NCI-H2196 (cell line): ENCODE measurements around the gene ZDHHC14.

Source experiments
- DNase-seq: peaks from one replicate; lab custom pipeline; 2025; ENCODE audit not compliant: unreplicated experiment; lab: John Stamatoyannopoulos, UW

Gene ZDHHC14

DNA sequence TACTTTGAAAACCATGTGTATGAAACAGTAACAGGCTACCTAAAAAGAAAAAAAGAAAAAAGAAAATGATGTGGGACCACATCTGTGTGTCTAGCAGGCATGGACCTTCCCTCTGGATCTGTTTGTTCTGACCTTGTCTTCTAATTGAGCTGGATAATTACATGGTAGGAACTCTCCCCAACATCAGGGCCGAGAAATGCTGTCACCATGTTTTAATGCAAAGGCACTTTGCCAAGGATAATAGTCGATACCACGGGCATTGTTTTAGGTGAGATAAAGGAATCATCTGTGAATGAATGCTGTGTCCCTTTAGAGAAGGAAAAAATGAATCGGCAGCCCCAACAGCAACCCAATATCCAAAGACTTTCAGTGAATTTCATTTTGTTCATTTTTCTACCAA lies 149.1 kb downstream of the ZDHHC14 start:
- DNase-seq = no peak

DNA sequence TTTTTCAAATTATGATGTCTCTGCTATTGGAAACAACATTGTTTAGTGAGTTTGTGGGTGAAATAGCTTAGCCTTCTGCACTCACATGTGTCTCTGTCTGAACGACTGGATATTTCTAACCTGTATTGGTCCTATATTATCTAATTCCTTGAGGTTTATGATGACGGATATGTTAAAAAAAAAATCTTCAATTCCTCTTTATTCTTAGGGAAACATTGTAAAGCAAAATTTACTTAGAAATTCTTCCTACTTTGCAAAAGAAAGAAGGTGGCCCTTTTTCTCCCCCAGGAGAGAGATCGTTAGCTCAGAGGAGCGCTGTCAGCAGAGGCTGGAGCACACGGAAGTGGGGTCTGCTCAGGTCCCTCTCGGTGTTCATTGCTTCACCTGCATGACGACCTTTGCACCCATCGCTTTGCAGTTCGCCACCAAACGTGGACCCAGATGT lies 149.8 kb downstream of the ZDHHC14 start:
- DNase-seq = no peak

DNA sequence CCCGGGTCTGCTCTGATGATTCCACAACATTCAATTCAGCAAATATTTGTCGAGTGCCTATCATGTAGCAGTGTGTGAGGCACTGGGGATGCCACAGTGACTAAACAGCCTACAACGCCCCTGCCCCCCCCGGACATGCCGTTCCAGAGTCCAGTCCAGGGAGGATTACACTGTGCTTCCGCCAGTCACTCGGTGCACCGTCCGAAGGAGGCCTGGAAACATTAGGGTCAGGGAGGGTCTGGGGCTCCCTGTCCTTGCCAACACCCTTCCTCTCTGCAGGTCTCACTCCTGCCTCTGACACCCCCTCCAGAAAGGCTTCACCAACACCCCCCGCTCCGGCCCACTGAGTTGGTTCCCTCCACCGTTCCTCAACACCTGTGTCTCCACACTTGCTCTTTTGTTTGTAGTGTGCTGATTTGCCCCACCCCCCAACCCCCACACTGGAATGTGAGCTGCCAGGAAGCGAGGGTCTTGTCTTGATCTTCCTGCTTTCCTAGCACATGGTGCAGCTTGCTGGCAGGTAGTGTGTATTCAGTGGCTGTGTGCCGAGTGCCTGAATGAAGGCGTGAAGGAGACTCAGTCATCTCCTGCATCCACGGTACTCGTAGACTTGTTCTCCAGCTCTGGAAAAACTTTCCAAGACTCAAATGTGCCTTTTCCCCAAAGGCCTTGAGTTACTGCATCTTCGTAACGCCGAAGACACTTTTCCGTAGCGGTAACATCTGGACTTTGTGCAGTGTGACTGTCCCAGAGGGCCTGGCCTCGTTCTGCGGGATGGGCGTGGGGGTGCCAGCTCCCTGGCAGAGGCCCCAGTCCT lies 150.4 kb downstream of the ZDHHC14 start:
- DNase-seq = no peak

DNA sequence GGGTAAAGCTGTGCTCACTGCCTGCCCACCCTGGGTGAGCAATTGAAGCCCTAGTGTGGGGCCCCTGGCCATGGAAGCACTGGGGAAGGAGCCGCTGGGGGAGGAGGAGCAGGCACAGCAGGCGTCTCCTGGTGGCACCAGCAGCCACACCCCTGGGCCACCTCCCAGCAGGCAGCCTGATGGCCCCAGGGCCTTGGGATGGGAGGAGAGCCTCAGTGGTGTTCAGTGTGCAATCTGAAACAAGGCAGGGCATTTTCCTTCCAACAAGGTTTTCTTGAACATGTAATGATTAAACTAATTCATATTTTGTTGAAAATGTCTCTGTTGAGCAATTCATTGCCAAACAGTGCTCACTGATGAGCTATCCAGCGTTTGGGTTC lies 151.0 kb downstream of the ZDHHC14 start:
- DNase-seq = no peak

DNA sequence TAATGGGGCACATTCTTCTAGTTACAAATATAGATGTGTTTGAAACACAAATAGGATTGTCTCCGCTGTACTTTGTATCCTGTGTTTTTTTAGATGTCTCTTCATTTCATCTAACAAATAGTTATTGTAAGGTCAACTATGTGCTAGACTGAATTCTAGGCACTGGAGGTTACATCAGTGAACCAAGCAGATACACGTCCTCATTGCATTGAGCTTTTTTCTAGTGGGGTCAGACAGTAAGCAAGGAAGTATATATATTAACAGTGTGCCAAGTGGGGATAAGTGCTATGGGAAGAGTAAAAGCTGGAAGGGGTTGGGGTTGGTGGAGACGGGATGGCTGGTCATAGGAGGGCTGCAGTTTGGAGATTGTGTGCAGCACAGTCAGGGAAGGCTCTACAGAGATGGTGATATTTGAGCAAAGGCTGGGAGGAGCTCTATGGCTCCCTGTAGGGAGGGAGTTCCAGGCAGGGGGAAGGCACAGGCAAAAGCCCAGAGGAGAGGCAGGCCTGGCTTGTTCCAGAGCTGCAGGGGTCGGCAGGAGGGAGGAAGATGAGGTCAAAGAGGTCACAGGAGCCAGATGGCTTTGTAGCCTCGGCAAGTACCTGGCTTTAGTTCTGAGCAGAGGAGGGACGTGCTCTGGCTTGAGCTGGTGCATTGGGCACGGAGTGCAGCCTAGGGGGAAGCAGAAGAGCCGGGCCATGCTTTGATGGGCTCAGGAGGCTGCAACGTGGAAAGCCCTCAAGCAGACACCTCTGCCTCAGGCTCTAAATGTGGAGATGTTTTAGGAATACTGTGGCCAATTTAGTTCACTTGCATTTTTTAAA lies 152.3 kb downstream of the ZDHHC14 start:
- DNase-seq = no peak

DNA sequence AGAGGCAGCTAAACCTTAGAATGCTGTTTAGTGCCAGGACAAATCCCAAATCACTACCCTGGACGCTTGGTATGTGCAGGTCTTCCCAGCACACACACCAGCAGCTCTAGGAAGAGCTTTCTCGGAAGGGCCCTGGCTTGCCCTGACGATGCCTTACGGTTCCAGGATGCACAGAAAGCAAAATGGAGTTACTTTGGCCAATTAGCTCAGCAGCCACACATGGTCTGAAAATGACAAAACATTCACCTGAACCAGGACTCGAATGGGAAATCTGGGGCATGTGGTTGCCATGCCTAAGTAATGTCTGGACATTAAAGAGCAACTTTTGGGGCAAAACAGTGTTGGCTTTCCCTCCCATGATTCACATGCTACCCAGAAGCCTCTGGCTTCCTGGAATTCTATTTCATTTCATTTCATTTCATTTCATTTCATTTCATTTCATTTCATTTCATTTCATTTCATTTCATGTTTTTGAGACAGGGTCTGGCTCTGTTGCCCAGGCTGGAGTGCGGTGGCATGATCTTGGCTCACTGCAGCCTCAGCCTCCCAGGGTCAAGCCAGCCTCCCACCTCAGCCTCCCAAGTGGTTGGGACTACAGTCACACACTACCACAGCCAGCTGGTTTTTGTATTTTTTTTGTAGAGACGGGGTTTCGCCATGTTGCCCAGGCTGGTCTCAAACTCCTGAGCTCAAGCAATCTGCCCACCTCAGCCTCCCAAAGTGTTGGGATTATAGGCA lies 153.3 kb downstream of the ZDHHC14 start:
- no peak for DNase-seq

DNA sequence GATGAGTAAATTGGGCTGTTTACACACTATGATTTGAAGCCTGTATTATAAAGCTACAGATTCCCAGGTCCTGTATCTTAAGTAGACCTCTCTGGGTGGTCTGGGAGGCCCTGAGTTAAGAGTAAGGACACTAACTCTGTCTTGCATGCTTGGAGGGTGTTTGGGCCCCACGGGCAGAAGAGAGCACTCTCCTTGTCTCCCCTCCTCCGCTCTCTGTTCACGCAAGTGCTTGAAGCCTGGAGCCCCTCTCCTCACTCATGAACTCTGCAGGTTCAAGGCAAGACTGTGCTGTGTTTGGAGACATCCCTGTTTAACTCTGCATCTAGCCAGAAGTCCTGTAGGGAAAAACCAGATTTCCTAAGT lies 154.0 kb downstream of the ZDHHC14 start:
- no peak for DNase-seq

DNA sequence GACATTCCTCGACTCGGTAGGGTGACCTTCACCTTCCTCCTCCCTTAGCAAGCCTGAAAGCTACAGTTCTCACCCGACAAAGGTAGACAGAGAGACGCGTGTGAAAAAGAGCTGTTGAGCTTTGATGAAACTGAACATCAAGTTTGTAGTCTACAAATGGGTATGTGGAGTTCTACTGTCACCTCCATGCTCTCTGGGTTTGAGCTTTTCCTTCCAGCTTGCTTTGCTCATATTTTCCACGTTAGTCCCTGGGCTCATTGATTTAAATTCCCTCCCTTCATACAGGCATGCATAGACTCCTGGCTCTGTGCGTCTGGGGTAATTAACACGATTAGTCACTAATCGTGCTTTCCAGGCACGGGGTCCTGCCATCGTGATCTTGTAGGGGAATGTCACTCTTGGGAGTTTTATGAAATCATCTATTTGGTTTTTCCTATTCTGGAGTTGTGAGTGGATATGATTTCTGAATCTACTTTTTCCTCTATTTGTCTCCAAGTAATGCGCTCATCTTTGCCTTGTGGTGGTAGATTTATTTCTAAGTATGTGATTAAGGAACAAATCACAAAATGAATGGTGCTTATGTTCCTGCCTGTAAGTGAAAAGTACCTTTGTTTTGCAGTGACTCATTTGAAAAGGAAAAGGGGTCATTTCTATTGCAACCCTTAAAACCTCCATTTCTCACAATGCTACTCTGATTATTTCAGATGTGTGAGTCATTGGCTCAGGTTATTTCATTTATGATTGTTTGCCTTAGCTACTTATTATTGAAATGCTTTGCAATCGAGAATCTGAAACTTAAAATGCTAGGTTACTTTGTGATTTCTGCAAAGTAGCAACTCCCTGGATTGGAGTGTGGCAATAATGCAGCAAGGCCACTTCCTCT lies 154.6 kb downstream of the ZDHHC14 start:
- no peak for DNase-seq

DNA sequence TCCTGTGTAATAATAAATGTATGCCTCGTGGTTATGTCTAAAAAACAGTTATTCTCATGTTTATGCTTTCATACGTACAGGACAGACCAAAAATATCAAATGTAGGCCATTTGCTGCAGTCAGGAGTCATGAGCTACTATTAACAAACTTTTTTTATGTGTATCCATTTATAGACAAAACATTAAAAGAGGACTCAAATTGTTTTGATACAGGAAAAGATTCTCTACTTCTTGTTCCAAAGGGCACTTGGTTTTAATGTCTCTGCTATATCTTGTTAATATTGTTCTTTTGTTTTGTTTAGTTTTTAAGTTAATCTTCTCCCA lies 155.2 kb downstream of the ZDHHC14 start:
- no peak for DNase-seq

DNA sequence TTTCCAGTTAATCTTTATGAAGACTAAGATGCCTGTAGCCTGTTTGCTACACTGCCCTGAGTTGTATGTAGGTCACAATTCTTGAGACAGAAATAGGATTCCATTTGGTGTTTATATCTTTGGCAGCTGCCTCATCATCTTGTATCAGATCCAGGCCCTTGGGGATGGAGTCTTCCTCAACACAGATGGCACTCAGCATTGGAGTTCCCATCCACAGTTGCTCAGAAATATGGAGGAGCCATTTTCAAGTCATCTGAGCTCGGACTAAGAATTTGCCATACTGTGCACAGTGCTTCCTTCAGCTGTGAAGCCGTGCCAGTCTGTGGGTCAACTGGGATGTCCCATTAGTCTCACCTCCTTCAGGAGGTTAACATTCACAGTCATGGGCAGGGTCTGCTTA lies 156.6 kb downstream of the ZDHHC14 start:
- DNase-seq = no peak

DNA sequence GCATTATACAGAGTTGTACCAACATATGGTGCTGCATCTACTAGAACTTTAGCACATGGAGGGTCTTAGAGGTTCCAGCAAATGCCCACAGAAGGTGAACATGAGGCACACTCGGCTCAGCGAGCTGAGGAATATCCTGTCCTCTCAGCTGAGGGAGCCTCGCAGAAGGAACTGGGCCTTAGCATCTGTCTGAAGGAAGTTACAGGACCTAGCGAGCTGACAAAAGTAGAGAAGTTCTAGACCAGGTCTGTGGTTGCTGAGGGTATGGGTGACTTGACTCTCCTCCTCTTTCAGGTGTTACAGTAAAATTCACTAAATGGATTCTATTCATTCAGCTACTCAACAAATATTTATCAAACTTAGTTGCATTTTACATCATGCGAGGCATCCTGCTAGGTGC lies 157.2 kb downstream of the ZDHHC14 start:
- DNase-seq = no peak

DNA sequence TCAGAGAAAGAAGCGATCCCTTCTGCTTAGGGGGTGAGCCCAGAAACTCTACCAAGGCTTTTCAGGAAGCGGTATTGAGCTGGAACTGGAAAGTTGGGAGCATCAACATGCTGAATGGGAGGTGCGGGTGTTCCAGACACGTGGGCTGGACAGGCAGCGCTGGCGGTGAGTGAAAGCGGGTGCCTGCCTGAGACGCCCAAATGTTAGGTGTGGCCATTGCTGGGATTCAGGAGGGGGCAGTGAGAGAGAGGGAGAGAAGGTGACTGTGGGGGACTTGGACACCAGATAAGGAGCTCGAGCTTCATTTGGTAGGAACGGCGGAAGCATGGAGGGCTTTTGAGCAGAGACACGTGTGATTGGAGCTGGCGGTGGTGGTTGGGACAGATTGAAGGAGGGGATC lies 157.7 kb downstream of the ZDHHC14 start:
- DNase-seq = no peak

DNA sequence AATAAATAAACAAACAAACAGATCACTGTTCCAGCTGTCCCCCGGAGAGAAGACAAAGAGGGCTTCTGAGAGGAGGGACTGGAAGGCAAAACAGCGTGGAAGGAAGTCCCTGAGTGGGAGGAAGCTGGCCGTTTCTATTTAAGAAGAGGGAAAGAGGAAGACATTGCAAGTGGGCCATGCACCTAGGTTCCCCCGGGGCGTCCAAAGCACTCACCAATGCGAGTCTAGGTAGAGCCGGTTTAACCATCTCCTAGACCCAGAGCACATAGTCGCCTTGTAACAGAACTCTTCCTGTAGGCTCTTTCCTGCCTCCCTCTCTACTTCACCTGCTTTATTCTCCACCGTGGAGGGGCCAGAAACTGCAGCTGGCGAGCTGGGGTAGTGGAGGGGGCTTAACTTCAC lies 158.4 kb downstream of the ZDHHC14 start:
- no peak for DNase-seq

DNA sequence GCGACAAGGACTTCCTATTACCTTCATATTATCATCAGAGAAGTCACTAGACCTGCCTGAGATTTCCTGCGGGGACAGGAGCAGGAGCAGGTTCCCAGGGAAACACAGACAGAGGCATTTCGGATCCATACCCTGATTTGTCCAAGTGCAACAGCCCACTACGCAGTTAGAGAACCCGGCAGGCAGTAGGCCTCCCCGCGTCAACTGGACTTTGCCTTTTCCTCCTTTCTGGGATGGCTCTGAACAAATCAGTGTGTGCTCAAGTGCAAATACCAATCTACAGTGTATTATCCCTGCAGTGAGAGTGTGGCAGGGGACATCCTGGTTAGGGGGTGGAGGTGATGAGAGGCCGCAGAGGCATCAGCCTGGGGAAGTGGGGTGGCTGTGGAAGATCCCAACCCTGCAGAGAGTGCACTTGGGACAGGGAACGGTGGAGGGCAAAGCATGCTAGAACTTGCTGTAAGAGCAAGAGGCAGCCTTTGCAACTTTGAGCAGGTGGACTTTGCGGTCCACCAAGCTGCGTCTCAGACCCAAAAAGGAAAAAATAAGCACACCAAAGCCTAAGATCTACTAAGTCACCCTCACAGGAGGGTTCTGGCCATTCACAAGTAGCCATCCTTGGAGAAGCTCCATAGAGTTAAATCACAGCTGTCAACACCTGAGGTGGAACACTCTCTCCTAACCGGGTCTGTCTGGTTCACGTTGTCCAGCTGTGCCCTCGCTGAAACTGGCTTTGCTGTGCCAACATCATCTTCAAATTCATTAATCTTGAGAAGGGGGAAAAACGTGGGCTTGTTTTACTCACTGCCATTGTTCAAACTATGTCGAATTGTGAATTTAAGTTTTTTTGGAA lies 159.1 kb downstream of the ZDHHC14 start:
- no peak for DNase-seq

DNA sequence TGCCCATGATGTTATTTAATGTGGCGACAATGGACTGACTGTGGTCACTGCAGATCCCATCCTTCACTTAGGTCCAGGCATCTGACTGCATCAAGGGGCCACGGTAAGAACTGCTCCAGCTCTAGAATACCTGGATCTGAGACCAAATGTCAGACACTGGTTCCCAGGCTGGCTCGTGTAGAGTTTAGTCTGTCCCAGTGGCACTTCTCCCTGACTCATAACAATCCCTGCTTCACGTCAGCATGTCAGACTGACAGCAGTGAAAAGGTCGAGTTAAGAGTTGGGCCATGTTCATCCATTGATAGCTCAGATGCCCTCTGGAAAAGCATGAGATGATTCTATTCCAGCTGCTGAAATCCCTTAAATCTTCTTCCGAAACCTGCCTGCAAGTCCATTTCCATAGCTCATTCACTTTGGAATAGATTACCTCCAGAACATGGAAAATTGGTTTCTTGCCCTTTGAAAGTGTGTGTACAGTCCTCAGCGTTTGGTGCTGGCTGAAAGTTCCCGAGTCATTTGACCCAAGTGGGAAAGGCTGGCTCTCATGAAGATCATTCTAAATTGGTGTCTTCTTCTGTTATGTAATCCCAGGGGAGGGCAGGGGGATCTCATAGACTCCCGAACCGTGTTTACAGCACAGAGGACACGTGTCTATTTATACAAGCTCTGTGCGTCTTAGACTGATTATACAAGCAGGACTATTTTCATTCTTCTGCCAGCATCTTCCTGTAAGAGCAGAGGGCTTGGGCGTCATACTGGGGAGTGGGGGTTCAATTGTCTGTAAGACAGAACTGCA lies 160.8 kb downstream of the ZDHHC14 start:
- DNase-seq = no peak

DNA sequence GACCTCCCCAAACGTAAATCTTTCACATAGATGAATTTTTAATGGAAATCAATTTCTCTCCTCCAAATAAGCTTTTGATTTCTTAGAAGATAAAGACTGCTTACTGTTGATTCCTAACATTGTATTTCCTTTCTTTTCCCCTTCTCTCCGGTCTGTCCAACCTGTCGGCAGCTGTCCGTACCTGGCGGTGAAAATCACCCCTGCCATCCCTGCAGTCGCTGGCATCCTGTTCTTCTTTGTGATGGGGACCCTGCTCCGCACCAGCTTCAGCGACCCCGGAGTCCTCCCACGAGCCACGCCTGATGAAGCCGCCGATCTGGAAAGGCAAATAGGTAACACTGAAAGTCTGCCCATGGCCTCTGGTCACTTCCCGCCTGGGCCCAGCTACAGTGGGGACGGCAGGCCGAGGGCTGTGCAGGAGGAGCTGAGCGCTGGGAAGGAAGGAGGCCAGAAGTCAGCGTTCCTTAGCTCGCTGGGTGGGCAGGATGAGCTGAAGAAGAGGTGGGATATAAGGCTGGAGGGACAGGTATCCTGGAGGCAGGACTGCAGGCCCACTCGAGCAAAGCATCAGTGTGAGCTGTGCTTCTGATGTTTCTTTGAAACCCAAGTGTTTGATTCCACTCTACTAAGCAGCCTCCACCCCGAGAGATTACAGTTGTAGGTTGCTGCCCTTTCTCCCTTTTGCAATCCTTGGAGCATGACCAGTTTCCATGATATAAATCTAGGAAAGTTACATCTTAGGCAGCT lies 161.6 kb downstream of the ZDHHC14 start:
- no peak for DNase-seq

DNA sequence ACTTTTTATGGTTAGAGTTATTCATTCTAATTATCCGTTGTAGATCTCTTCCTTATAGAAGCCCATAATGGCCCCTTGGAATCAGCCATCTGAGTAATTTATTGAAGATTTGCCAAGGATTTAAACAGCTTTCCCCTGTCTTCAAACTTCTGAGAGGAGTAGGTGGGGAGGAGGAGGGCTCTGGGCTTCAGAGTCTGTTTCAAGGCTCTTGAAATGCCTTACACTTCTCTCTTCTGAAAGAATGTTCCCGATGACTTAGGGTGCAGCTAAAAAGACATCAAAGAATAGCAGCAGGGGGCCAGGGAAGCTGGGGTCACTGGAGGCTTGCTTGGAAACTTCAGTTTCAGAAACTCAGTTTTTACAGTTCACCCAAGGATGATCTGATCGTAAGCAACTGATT lies 165.3 kb downstream of the ZDHHC14 start:
- no peak for DNase-seq

DNA sequence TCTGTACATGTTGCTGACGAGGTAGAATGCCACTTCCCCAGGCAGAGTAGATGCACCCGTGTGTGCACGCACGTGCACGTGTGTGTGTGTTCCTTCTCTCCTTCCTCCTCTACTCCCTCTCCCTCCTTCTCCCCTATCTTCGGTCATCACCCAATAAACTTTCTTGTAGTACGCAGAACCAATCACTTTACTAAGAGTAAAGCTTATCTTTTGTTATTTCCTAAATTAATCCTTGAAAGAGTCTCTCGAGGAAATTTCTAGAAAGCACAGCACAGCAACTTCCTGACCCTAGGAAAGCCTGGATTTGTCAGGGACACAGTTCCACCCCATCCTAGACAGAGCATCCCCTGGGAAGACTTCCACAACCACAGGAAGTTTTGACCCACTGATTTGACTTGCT lies 166.1 kb downstream of the ZDHHC14 start:
- no peak for DNase-seq
